Activated CD8-positive, alpha-beta T cell treated with anti-CD3 and anti-CD28 coated beads, Interleukin-2, amount 10 ng/mL, durations not matched to agents 7 days and 5 days (primary cell): ENCODE results near the gene SLC28A2. TPM values are rescaled to one million over a fixed set of nuclear protein-coding genes. Genes with fewer than 3 reads are reported as not detected.
"Not testable (repeated sequence)": the region's sequence is repeated elsewhere in the genome, so short reads cannot be mapped to it uniquely, and the experiment has no call there.

Source experiments
- ATAC-seq: fragments of 150-1000 bp; cut with Tn5 transposase; one replicate; pipeline ENCODE4 v1.10.0; 2021; ENCODE audit warnings: moderate library complexity
- CTCF ChIA-PET: fragments of 350-600 bp; sonication (Branson Sonifier 250); formaldehyde crosslinking; loops from one replicate; lab custom pipeline; 2021; ENCODE audit warnings: antibody characterized with exemption; lab: Charles Lee
- POLR2A ChIA-PET: fragments of 350-600 bp; sonication (Branson Sonifier 250); formaldehyde crosslinking; loops from one replicate; lab custom pipeline; 2021; ENCODE audit warnings: antibody characterized with exemption; lab: Charles Lee
- DNase-seq: peaks from one replicate; pipeline ENCODE4 v3.0.0-alpha.2; 2020
- H3K27ac Mint-ChIP-seq: one replicate; pipeline ENCODE4 v1.8.0; 2021; ENCODE audit warnings: mild to moderate bottlenecking, mixed read lengths
- H3K27me3 Mint-ChIP-seq: one replicate; pipeline ENCODE4 v1.8.0; 2021; ENCODE audit warnings: low read depth, mixed read lengths
- H3K36me3 Mint-ChIP-seq: one replicate; pipeline ENCODE4 v1.8.0; 2021; ENCODE audit warnings: low read depth, mixed read lengths
- H3K4me1 Mint-ChIP-seq: one replicate; pipeline ENCODE4 v1.8.0; 2021; ENCODE audit warnings: low read depth, mixed read lengths
- H3K4me3 Mint-ChIP-seq: one replicate; pipeline ENCODE4 v1.8.0; 2021; ENCODE audit warnings: mild to moderate bottlenecking, mixed read lengths
- H3K9me3 Mint-ChIP-seq: one replicate; pipeline ENCODE4 v1.8.0; 2022; ENCODE audit warnings: mixed read lengths; ENCODE audit not compliant: insufficient read depth
- total RNA-seq, 2 experiments: library from RNA; stranded (reverse); gene quantifications; one replicate each; pipeline ENCODE4 v1.2.3, GENCODE V29; 2021

The SLC28A2 gene
- total RNA-seq, 2 experiments from 2014 or later = not detected

DNA sequence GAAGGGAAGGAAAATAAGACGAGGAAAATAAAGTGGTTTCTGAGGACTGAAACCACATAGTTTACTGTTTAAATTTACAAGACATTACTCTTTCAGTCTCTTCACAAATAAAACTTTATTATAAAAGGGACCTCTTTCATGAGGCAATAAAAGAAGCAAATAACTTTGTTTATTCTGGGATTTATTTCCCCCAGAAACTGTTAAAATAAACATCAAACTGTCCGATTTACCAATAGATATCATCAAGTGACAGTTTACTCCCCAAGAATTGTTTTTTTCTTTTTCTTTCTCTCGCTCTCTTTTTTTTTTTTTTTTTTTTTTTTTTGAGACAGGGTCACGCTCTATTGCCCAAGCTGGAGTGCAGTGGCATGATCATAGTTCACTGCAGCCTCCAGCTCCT, 54.1 kb downstream of the SLC28A2 start:
- H3K27me3 Mint-ChIP-seq = peaks cover 22% of the 10 kb centered on the region
- H3K9me3 Mint-ChIP-seq = no peaks in the 10 kb centered on the region
- DNase-seq (no peak), ATAC-seq (no peak)
- H3K36me3 Mint-ChIP-seq = no peaks in the 10 kb centered on the region
- CTCF ChIA-PET = interaction anchor here (1.3 kb wide), 1 partner anchor 93 kb away, joined by 3 read pairs; no protein-coding TSS in a partner anchor
- POLR2A ChIA-PET = no interaction called here
- H3K27ac Mint-ChIP-seq = no peak overlapping the region
- no peak overlapping the region for H3K4me3 Mint-ChIP-seq
- peaks cover 11% of the 10 kb centered on the region for H3K4me1 Mint-ChIP-seq

GRCh38 chr15:45307230-45307924, 55.3 kb downstream of the SLC28A2 start:
- Mint-ChIP-seq H3K4me1 (peaks cover 11% of the 10 kb centered on the region), H3K27ac (no peak overlapping the region), H3K9me3 (no peaks in the 10 kb centered on the region), H3K36me3 (no peaks in the 10 kb centered on the region), H3K27me3 (peaks cover 28% of the 10 kb centered on the region), H3K4me3 (peak overlapping the region; percentile 58)
- ATAC-seq = peak; percentile 36
- POLR2A ChIA-PET = no interaction called here
- CTCF ChIA-PET = interaction anchor here (0.5 to 1.5 kb wide), 3 partner anchors 57 to 151 kb away, joined by 3 read pairs; no protein-coding TSS in a partner anchor
- DNase-seq = no peak

DNA sequence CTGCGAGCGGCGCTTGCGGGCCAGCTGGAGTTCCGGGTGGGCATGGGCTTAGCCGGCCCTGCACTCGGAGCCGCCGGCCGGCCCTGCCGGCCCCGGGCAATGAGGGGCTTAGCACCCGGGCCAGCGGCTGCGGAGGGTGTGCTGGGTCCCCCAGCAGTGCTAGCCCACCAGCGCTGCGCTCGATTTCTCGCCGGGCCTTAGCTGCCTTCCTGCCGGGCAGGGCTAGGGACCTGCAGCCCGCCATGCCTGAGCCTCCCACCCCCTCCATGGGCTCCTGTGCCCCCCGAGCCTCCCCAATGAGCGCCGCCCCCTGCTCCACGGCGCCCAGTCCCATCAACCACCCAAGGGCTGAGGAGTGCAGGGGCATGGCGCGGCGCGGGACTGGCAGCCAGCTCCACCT, 62.1 kb downstream of the SLC28A2 start:
- H3K27ac Mint-ChIP-seq, DNase-seq, H3K36me3 Mint-ChIP-seq, H3K4me3 Mint-ChIP-seq, ATAC-seq, POLR2A ChIA-PET, H3K9me3 Mint-ChIP-seq, H3K4me1 Mint-ChIP-seq: not testable (repeated sequence)
- H3K27me3 Mint-ChIP-seq = peaks cover 18% of the 10 kb centered on the region
- CTCF ChIA-PET = interaction anchor here (1.5 kb wide), 1 partner anchor 86 kb away, joined by 7 read pairs; no protein-coding TSS in a partner anchor

GRCh38 chr15:45314960-45315359, 62.9 kb downstream of the SLC28A2 start:
- CTCF ChIA-PET = interaction anchor here (1.1 to 1.5 kb wide), 2 partner anchors 75 to 85 kb away, joined by 4 to 7 read pairs; no protein-coding TSS in a partner anchor
- no peak for ATAC-seq
- POLR2A ChIA-PET = no interaction called here
- Mint-ChIP-seq H3K9me3 (no peaks in the 10 kb centered on the region), H3K4me3 (no peak overlapping the region), H3K27me3 (peaks cover 14% of the 10 kb centered on the region), H3K27ac (no peak overlapping the region), H3K36me3 (no peaks in the 10 kb centered on the region), H3K4me1 (no peaks in the 10 kb centered on the region)
- peak; percentile 21 for DNase-seq

DNA sequence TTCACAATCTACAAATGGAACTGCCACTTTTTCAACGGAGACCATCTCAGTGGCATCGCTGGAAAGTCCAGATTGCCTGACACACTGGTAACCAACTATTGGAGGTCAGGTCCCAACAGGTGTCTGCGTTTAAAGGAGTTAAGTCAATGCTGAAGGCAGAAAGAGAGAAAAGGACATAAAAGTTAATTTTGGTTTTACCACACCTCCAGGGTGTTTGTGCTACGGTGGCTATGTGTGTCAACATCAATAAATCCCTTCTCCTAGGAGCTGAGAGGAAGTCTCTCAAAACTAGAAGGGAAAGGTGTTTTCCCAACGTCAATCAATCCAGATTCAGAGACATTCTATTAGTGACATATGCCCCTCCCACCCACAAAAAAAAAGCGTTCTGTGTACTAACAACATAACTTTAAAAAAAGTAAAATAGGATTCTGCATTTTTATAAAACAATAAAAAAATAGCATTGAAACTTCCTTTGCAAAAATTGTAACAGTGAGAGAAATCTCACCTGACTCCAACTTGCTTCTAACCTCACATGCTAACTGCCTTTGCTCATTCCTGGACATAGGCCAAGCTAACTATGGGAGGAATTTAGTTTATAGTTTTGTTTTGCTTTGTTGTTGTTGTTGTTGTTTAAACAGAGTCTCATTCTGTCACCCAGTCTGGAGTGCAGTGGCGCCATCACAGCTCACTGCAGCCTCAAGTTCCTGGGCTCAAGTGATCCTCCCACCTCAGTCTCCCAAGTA, 67.6 kb downstream of the SLC28A2 start:
- DNase-seq (no peak), ATAC-seq (no peak)
- Mint-ChIP-seq H3K36me3 (no peaks in the 10 kb centered on the region), H3K27me3 (peaks cover 13% of the 10 kb centered on the region), H3K4me3 (no peak overlapping the region), H3K9me3 (no peaks in the 10 kb centered on the region), H3K4me1 (no peaks in the 10 kb centered on the region), H3K27ac (no peak overlapping the region)
- ChIA-PET POLR2A (interaction anchor here (0.6 kb wide), 1 partner anchor 775 kb away, joined by 4 read pairs; no protein-coding TSS in a partner anchor), CTCF (no interaction called here)

DNA sequence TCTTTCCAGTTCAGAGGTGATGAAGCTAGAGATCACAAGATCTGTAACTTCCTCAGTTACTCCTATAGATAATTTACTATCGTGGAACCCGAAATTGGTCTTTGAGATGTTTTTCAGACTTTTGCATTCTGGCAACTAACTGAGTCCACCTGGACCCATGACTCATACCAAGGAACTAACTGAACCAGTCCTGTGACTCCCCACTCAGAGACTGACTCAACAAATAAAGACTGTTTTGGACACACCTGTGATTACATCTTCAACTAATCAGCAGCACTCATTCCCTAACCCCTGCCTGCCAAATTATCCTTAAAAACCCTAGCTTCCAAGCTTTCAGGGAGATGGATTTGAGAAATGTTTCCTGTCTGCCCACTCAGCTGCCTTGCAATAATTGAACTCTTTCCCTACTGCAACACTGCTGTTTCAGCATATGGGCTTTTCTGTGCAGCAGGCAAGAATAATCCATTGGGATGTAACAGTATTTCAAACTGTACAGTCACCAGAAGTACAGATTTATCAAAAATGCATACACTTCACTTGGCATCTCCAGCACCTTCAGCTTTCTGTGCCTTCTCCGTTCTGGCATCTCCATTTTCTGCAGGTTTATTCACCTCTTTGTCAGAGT, 68.7 kb downstream of the SLC28A2 start:
- Mint-ChIP-seq H3K4me3 (no peak overlapping the region), H3K36me3 (no peaks in the 10 kb centered on the region), H3K9me3 (no peaks in the 10 kb centered on the region), H3K27me3 (peaks cover 15% of the 10 kb centered on the region), H3K27ac (no peak overlapping the region), H3K4me1 (no peaks in the 10 kb centered on the region)
- ATAC-seq = no peak
- ChIA-PET POLR2A (no interaction called here), CTCF (no interaction called here)
- DNase-seq = no peak

- CTCF ChIA-PET = no interaction called here
- DNase-seq = no peak
- POLR2A ChIA-PET = no interaction called here
- Mint-ChIP-seq H3K27me3 (peaks cover 14% of the 10 kb centered on the region), H3K4me3 (no peak overlapping the region), H3K36me3 (no peaks in the 10 kb centered on the region), H3K27ac (no peak overlapping the region), H3K9me3 (no peaks in the 10 kb centered on the region), H3K4me1 (no peaks in the 10 kb centered on the region)
- no peak for ATAC-seq
Measured at GRCh38 chr15:45326280-45326679, 74.2 kb downstream of the SLC28A2 start.

DNA sequence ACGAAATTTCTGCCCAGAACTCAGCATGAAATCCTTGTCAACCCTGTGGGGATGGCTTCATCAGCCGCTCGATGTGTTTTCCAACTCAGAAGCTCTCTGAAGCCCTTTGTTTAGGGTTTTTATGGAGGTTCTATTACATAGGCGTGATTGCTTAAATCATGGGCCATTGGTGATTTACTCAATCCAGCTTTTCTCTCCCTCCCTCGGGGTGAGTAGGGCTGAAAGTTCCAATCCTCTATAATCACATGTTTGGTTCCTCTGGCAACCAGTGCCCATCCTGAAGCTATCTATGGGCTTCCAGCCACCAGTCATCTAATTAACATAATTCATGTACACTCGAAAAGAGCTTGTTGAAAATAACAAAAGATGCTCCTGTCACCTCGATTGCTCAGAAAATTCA, 74.7 kb downstream of the SLC28A2 start:
- H3K27me3 Mint-ChIP-seq = peaks cover 16% of the 10 kb centered on the region
- H3K4me1 Mint-ChIP-seq = no peaks in the 10 kb centered on the region
- ChIA-PET POLR2A (no interaction called here), CTCF (no interaction called here)
- no peaks in the 10 kb centered on the region for H3K36me3 Mint-ChIP-seq
- no peak for DNase-seq
- no peak overlapping the region for H3K4me3 Mint-ChIP-seq
- no peak for ATAC-seq
- no peak overlapping the region for H3K27ac Mint-ChIP-seq
- H3K9me3 Mint-ChIP-seq = no peaks in the 10 kb centered on the region

Other genes with a start within 250 kb of the SLC28A2 start
- gene SORD, start 229.0 kb upstream of the SLC28A2 start, total RNA-seq = 1 to 10 TPM; 7.1 to 7.5 TPM
- gene DUOX2, start 138.1 kb upstream of the SLC28A2 start, total RNA-seq = not detected
- not detected for gene DUOXA2, start 137.9 kb upstream of the SLC28A2 start, total RNA-seq
- not detected for gene DUOXA1, start 122.4 kb upstream of the SLC28A2 start, total RNA-seq
- not detected for gene DUOX1, start 122.2 kb upstream of the SLC28A2 start, total RNA-seq
- gene SHF, start 64.3 kb upstream of the SLC28A2 start, total RNA-seq = 1 to 10 TPM in 1 of 2 experiments, under 1 TPM in 1; 0.57 to 1.3 TPM
- 1 to 10 TPM; 1.5 to 1.6 TPM for gene GATM, start 126.3 kb downstream of the SLC28A2 start, total RNA-seq